ENCODE results near the gene PPEF2. TPM values are rescaled to one million over a fixed set of nuclear protein-coding genes. Genes with fewer than 3 reads are reported as not detected.

The PPEF2 gene
- total and polyA plus RNA-seq, 2 experiments from 2014 or later = not detected

GRCh38 chr4:75886104-75886503, 16.1 kb downstream of the PPEF2 start:
- Histone ChIP-seq H3K27me3 (ENCODE audit: insufficient read depth) (no peaks in the 10 kb centered on the region), H3K9me2 (ENCODE audit: insufficient read depth) (no peaks in the 10 kb centered on the region; the same call in 1 of the 2 replicates), H3K36me3 (ENCODE audit: insufficient read depth) (no peaks in the 10 kb centered on the region), H3K27ac (ENCODE audit: low read depth) (no peak overlapping the region), H2AFZ (peak overlapping the region; percentile 56), H3K79me2 (replicated peaks; ENCODE audit: insufficient read depth) (no peaks in the 10 kb centered on the region), H3K4me2 (no peak overlapping the region), H4K20me1 (replicated peaks; ENCODE audit: insufficient read depth) (no peaks in the 10 kb centered on the region), H3K4me1 (ENCODE audit: insufficient read depth) (no peaks in the 10 kb centered on the region), H3F3A (replicated peaks; ENCODE audit: low read depth) (no peaks in the 10 kb centered on the region), H3K4me3 (no peak overlapping the region)
- no peak overlapping the region for H3K4me3 Mint-ChIP-seq
- ATAC-seq (peak; percentile 91), DNase-seq (ENCODE audit: low spot score) (peak; percentile 39)
- H3K4me1 Mint-ChIP-seq = no peaks in the 10 kb centered on the region; the same call in 2 of the 3 replicates
- H3K9me3 Mint-ChIP-seq = no peaks in the 10 kb centered on the region
- H3K27me3 Mint-ChIP-seq (ENCODE audit: insufficient read depth, low read depth, poor library complexity) = peaks cover 2% of the 10 kb centered on the region
- TF ChIP-seq, protein P1, sequence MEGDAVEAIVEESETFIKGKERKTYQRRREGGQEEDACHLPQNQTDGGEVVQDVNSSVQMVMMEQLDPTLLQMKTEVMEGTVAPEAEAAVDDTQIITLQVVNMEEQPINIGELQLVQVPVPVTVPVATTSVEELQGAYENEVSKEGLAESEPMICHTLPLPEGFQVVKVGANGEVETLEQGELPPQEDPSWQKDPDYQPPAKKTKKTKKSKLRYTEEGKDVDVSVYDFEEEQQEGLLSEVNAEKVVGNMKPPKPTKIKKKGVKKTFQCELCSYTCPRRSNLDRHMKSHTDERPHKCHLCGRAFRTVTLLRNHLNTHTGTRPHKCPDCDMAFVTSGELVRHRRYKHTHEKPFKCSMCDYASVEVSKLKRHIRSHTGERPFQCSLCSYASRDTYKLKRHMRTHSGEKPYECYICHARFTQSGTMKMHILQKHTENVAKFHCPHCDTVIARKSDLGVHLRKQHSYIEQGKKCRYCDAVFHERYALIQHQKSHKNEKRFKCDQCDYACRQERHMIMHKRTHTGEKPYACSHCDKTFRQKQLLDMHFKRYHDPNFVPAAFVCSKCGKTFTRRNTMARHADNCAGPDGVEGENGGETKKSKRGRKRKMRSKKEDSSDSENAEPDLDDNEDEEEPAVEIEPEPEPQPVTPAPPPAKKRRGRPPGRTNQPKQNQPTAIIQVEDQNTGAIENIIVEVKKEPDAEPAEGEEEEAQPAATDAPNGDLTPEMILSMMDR (conservative IDR thresholded peaks at IDR 0.05; ENCODE audit: low read depth in 2 of 2) = peak in 1 of 2 experiments; percentile 37; a peak in 2 of 4 replicates
- TF ChIP-seq JUNB (IDR thresholded peaks at IDR 0.05; ENCODE audit: unreplicated experiment) = no peak
- H3K27ac Mint-ChIP-seq = no peak overlapping the region
- H3K36me3 Mint-ChIP-seq (ENCODE audit: low read depth) = no peaks in the 10 kb centered on the region

DNA sequence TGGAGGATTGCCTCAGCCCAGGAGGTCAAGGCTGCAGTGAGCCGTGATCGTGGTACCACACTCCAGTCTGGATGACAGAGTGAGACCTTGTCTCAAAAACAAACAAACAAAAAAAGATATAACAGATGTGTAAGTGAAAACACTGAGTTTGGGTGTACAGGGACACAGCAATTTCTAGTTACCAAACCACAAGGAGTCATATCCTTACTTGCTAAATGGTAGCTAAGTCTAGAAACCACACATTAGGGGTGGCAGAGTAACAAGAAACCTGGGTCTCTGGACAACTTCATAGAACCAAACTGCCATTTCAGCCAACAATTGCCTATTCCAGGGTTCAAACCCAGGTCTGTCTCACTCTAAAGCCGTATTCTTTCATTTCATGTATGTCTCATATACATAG, 20.8 kb downstream of the PPEF2 start:
- H4K20me1 ChIP-seq (replicated peaks; ENCODE audit: insufficient read depth) = no peaks in the 10 kb centered on the region
- no peaks in the 10 kb centered on the region; the same call in 1 of the 2 replicates for H3K9me2 ChIP-seq (ENCODE audit: insufficient read depth)
- DNase-seq (ENCODE audit: low spot score) = no peak
- Mint-ChIP-seq H3K36me3 (ENCODE audit: low read depth) (no peaks in the 10 kb centered on the region), H3K4me1 (peaks cover 7% of the 10 kb centered on the region), H3K27me3 (ENCODE audit: insufficient read depth, low read depth, poor library complexity) (no peaks in the 10 kb centered on the region), H3K9me3 (no peaks in the 10 kb centered on the region), H3K27ac (no peak overlapping the region), H3K4me3 (no peak overlapping the region)
- 0 out of 2 replicates have a peak, but pooled peaks cover 3% of the 10 kb centered on the region for H3K4me1 ChIP-seq (ENCODE audit: insufficient read depth)
- no peak for ATAC-seq
- no peak overlapping the region for H3K4me2 ChIP-seq
- H3K27me3 ChIP-seq (ENCODE audit: insufficient read depth) = no peaks in the 10 kb centered on the region
- no peak overlapping the region for H2AFZ ChIP-seq
- no peak overlapping the region for H3K4me3 ChIP-seq
- H3K79me2 ChIP-seq (replicated peaks; ENCODE audit: insufficient read depth) = no peaks in the 10 kb centered on the region
- H3K27ac ChIP-seq (ENCODE audit: low read depth) = no peak overlapping the region
- no peaks in the 10 kb centered on the region for H3K36me3 ChIP-seq (ENCODE audit: insufficient read depth)
- H3F3A ChIP-seq (replicated peaks; ENCODE audit: low read depth) = no peaks in the 10 kb centered on the region
- TF ChIP-seq, protein P2, sequence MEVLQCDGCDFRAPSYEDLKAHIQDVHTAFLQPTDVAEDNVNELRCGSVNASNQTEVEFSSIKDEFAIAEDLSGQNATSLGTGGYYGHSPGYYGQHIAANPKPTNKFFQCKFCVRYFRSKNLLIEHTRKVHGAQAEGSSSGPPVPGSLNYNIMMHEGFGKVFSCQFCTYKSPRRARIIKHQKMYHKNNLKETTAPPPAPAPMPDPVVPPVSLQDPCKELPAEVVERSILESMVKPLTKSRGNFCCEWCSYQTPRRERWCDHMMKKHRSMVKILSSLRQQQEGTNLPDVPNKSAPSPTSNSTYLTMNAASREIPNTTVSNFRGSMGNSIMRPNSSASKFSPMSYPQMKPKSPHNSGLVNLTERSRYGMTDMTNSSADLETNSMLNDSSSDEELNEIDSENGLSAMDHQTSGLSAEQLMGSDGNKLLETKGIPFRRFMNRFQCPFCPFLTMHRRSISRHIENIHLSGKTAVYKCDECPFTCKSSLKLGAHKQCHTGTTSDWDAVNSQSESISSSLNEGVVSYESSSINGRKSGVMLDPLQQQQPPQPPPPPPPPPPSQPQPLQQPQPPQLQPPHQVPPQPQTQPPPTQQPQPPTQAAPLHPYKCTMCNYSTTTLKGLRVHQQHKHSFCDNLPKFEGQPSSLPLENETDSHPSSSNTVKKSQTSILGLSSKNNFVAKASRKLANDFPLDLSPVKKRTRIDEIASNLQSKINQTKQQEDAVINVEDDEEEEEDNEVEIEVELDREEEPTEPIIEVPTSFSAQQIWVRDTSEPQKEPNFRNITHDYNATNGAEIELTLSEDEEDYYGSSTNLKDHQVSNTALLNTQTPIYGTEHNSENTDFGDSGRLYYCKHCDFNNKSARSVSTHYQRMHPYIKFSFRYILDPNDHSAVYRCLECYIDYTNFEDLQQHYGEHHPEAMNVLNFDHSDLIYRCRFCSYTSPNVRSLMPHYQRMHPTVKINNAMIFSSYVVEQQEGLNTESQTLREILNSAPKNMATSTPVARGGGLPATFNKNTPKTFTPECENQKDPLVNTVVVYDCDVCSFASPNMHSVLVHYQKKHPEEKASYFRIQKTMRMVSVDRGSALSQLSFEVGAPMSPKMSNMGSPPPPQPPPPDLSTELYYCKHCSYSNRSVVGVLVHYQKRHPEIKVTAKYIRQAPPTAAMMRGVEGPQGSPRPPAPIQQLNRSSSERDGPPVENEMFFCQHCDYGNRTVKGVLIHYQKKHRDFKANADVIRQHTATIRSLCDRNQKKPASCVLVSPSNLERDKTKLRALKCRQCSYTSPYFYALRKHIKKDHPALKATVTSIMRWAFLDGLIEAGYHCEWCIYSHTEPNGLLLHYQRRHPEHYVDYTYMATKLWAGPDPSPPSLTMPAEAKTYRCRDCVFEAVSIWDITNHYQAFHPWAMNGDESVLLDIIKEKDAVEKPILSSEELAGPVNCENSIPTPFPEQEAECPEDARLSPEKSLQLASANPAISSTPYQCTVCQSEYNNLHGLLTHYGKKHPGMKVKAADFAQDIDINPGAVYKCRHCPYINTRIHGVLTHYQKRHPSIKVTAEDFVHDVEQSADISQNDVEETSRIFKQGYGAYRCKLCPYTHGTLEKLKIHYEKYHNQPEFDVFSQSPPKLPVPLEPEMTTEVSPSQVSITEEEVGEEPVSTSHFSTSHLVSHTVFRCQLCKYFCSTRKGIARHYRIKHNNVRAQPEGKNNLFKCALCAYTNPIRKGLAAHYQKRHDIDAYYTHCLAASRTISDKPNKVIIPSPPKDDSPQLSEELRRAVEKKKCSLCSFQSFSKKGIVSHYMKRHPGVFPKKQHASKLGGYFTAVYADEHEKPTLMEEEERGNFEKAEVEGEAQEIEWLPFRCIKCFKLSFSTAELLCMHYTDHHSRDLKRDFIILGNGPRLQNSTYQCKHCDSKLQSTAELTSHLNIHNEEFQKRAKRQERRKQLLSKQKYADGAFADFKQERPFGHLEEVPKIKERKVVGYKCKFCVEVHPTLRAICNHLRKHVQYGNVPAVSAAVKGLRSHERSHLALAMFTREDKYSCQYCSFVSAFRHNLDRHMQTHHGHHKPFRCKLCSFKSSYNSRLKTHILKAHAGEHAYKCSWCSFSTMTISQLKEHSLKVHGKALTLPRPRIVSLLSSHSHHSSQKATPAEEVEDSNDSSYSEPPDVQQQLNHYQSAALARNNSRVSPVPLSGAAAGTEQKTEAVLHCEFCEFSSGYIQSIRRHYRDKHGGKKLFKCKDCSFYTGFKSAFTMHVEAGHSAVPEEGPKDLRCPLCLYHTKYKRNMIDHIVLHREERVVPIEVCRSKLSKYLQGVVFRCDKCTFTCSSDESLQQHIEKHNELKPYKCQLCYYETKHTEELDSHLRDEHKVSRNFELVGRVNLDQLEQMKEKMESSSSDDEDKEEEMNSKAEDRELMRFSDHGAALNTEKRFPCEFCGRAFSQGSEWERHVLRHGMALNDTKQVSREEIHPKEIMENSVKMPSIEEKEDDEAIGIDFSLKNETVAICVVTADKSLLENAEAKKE (CRISPR knock-in tag; IDR thresholded peaks at IDR 0.05) = no peak
- TF ChIP-seq NANOG (IDR thresholded peaks at IDR 0.05; ENCODE audit: borderline replicate concordance) = no peak
- no peak for TF ChIP-seq JUNB (IDR thresholded peaks at IDR 0.05; ENCODE audit: unreplicated experiment)
- no peak for TF ChIP-seq ZNF331 (CRISPR knock-in tag; IDR thresholded peaks at IDR 0.05; ENCODE audit: low read depth)
- TF ChIP-seq CREB1 (CRISPR knock-in tag; IDR thresholded peaks at IDR 0.05; ENCODE audit: low read depth) = no peak
- TF ChIP-seq, protein P3, sequence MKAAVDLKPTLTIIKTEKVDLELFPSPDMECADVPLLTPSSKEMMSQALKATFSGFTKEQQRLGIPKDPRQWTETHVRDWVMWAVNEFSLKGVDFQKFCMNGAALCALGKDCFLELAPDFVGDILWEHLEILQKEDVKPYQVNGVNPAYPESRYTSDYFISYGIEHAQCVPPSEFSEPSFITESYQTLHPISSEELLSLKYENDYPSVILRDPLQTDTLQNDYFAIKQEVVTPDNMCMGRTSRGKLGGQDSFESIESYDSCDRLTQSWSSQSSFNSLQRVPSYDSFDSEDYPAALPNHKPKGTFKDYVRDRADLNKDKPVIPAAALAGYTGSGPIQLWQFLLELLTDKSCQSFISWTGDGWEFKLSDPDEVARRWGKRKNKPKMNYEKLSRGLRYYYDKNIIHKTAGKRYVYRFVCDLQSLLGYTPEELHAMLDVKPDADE (IDR thresholded peaks at IDR 0.05) = no peak
- no peak for TF ChIP-seq STAT1 (IDR thresholded peaks at IDR 0.05; ENCODE audit: unreplicated experiment)
- no peak for TF ChIP-seq EZH2phosphoT487 (IDR thresholded peaks at IDR 0.05; ENCODE audit: unreplicated experiment)
- no peak for TF ChIP-seq ZNF114 (CRISPR knock-in tag; IDR thresholded peaks at IDR 0.05)
- TF ChIP-seq, protein P1 (conservative IDR thresholded peaks at IDR 0.05; ENCODE audit: low read depth in 2 of 2) = no peak
- no peak for TF ChIP-seq EZH2 (IDR thresholded peaks at IDR 0.05; ENCODE audit: low read depth, unreplicated experiment)
